ENCODE measurements around the gene PGA3. TPM values are rescaled to one million over a fixed set of nuclear protein-coding genes. Genes with fewer than 3 reads are reported as not detected.

PGA3 gene
- total RNA-seq, 1 experiment from 2014 or later, result not detected

DNA sequence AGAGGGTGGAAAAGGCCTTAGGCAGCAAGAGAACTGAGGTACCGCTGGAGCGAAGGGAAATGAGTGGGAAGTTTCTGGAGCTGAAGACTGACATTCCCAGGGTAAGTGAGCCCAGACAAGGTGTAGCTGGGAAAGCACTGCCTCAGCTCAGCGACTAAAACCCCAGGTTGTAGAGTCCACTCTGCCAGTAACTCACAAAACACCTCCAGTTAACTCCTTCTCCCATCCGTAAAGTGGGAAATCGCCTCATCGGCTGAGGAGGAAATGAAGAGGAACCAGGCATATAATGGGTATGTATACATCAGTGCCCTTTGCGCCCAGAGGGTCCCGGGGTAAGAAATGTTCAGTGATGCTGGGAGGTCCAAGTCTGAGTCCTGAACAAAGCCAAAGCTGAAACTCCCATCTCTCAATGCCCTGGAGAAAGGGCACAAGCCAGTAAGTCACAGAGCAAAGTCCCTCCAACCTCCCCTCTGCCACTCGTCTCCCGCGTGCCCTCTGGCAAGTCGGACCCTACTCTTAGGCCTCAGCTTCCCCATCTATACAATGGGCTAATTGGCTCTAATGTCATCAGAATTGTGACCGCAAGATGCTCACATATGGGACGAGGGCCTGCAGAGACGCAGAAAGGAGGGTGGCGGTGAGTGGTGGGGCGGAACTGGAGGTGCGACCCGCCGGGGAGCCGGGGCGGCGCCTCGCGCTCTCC, 42.7 kb upstream of the PGA3 start:
- TSS peak; percentile 37 for BruUV-seq (replicated peaks)
- ATAC-seq (no peak), DNase-seq (ENCODE audit: low read depth, low spot score) (no peak)
- Histone ChIP-seq H3K9me2 (ENCODE audit: insufficient read depth) (no peaks in the 10 kb centered on the region), H3K79me2 (ENCODE audit: insufficient read depth, low read length) (peaks cover 48% of the 10 kb centered on the region), H3K4me3 (replicated peaks in 1 of 2; ENCODE audit: low read depth in 1 of 2, low read length in 2 of 2) (peak overlapping the region; percentile 74 to 89), H2AFZ (ENCODE audit: low read depth, low read length, poor library complexity, severe bottlenecking) (no peak overlapping the region), H3K36me3 (ENCODE audit: control insufficient read depth in 1 of 2, insufficient read depth in 2 of 2, low read length in 2 of 2) (peaks cover 0 to 18% of the 10 kb centered on the region in 2 experiments; a peak in 2 of 4 replicates), H4K20me1 (ENCODE audit: insufficient read depth) (no peaks in the 10 kb centered on the region), H3K27me3 (ENCODE audit: insufficient read depth, low read length) (no peaks in the 10 kb centered on the region), H3K4me2 (ENCODE audit: low read length) (peak overlapping the region; percentile 89), H3K4me1 (ENCODE audit: control insufficient read depth in 1 of 2, insufficient read depth in 2 of 2, low read length in 2 of 2) (peaks cover 19 to 35% of the 10 kb centered on the region in 2 experiments; a peak in 3 of 4 replicates), H3K9ac (ENCODE audit: low read length) (peak overlapping the region; percentile 77), H3K9me3 (ENCODE audit: control insufficient read depth in 1 of 2, insufficient read depth in 1 of 2, low read depth in 1 of 2, low read length in 2 of 2) (peaks cover 0 to 3% of the 10 kb centered on the region in 2 experiments; a peak in 1 of 4 replicates), H3K27ac (ENCODE audit: low read depth, low read length) (peak overlapping the region; percentile 97)
- POLR2A ChIA-PET, result no interaction called here
- CTCF ChIA-PET, result no interaction called here
- intact Hi-C loops (cut with micrococcal nuclease), result no loop called here
- RAD21 ChIA-PET (ENCODE audit: low non-redundant PET in 1 of 2, low total read pairs in 2 of 2, uncharacterized antibody in 2 of 2, unreplicated experiment in 2 of 2), result no interaction called here
- TF ChIP-seq POLR2AphosphoS5 (IDR thresholded peaks at IDR 0.05; ENCODE audit: low read depth, low read length) (no peak; the same call in 1 of the 2 replicates), JUND (IDR thresholded peaks at IDR 0.05) (no peak), TCF7L2 (IDR thresholded peaks at IDR 0.05; ENCODE audit: borderline replicate concordance, extremely low read depth, insufficient read depth, insufficient read length) (no peak), EGR1 (IDR thresholded peaks at IDR 0.05; ENCODE audit: low read depth) (no peak), POLR2A (IDR thresholded peaks at IDR 0.05; ENCODE audit: borderline replicate concordance, extremely low read depth, insufficient read depth, insufficient read length) (no peak), CEBPB (IDR thresholded peaks at IDR 0.05; ENCODE audit: low read depth) (no peak), SRF (IDR thresholded peaks at IDR 0.05; ENCODE audit: low read depth) (no peak), EZH2phosphoT487 (IDR thresholded peaks at IDR 0.05; ENCODE audit: borderline replicate concordance) (no peak)
- TF ChIP-seq, protein P1, sequence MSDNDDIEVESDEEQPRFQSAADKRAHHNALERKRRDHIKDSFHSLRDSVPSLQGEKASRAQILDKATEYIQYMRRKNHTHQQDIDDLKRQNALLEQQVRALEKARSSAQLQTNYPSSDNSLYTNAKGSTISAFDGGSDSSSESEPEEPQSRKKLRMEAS (IDR thresholded peaks at IDR 0.05), result no peak
- TF ChIP-seq, protein P2, sequence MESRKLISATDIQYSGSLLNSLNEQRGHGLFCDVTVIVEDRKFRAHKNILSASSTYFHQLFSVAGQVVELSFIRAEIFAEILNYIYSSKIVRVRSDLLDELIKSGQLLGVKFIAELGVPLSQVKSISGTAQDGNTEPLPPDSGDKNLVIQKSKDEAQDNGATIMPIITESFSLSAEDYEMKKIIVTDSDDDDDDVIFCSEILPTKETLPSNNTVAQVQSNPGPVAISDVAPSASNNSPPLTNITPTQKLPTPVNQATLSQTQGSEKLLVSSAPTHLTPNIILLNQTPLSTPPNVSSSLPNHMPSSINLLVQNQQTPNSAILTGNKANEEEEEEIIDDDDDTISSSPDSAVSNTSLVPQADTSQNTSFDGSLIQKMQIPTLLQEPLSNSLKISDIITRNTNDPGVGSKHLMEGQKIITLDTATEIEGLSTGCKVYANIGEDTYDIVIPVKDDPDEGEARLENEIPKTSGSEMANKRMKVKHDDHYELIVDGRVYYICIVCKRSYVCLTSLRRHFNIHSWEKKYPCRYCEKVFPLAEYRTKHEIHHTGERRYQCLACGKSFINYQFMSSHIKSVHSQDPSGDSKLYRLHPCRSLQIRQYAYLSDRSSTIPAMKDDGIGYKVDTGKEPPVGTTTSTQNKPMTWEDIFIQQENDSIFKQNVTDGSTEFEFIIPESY (IDR thresholded peaks at IDR 0.05; ENCODE audit: extremely low read depth, insufficient replicate concordance, low read length), result no peak
- TF ChIP-seq, protein P3, sequence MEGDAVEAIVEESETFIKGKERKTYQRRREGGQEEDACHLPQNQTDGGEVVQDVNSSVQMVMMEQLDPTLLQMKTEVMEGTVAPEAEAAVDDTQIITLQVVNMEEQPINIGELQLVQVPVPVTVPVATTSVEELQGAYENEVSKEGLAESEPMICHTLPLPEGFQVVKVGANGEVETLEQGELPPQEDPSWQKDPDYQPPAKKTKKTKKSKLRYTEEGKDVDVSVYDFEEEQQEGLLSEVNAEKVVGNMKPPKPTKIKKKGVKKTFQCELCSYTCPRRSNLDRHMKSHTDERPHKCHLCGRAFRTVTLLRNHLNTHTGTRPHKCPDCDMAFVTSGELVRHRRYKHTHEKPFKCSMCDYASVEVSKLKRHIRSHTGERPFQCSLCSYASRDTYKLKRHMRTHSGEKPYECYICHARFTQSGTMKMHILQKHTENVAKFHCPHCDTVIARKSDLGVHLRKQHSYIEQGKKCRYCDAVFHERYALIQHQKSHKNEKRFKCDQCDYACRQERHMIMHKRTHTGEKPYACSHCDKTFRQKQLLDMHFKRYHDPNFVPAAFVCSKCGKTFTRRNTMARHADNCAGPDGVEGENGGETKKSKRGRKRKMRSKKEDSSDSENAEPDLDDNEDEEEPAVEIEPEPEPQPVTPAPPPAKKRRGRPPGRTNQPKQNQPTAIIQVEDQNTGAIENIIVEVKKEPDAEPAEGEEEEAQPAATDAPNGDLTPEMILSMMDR (IDR thresholded peaks at IDR 0.05 in 2 of 3, conservative IDR thresholded peaks at IDR 0.05 in 1 of 3; ENCODE audit: borderline replicate concordance in 1 of 3, insufficient read depth in 1 of 3, low read depth in 2 of 3, low read length in 2 of 3), result no peak
